Neural cell (in vitro differentiated cells): ENCODE data around the gene SLC25A24. TPM values are rescaled to one million over a fixed set of nuclear protein-coding genes. Genes with fewer than 3 reads are reported as not detected.
"Not testable (repeated sequence)": the region's sequence is repeated elsewhere in the genome, so short reads cannot be mapped to it uniquely, and the experiment has no call there.

Source experiments
- H2AFZ ChIP-seq: fragments of 200-600, 300-800 bp; sonication (generic), shearing (Covaris generic); 2 replicates; pipeline ENCODE4 v1.6.0; 2014; ENCODE audit warnings: low read depth, mild to moderate bottlenecking, antibody characterized with exemption, low read length, moderate library complexity
- H3F3A ChIP-seq: fragments of 200-600 bp; shearing (Covaris generic); 2 replicates; pipeline ENCODE4 v1.6.1; 2016; ENCODE audit warnings: mild to moderate bottlenecking, moderate library complexity, mixed read lengths, antibody characterized with exemption, low read length; ENCODE audit not compliant: insufficient read depth, poor library complexity, severe bottlenecking
- H3K27ac ChIP-seq: fragments of 200-600, 300-800 bp; sonication (generic), shearing (Covaris generic); 2 replicates; pipeline ENCODE4 v1.5.1; 2014; ENCODE audit warnings: mild to moderate bottlenecking, low read length, moderate library complexity
- H3K27me3 ChIP-seq: fragments of 300-800, 200-600 bp; sonication (generic), shearing (Covaris generic); 2 replicates; pipeline ENCODE4 v1.6.0; 2014; ENCODE audit warnings: mild to moderate bottlenecking, low read depth, low read length, moderate library complexity; ENCODE audit not compliant: insufficient read depth
- H3K36me3 ChIP-seq: fragments of 300-800, 200-600 bp; sonication (generic), shearing (Covaris generic); 2 replicates; pipeline ENCODE4 v1.5.1; 2014; ENCODE audit warnings: mild to moderate bottlenecking, antibody characterized with exemption, low read length, moderate library complexity; ENCODE audit not compliant: insufficient read depth
- H3K4me2 ChIP-seq: fragments of 300-800, 200-600 bp; sonication (generic), shearing (Covaris generic); 2 replicates; pipeline ENCODE4 v1.6.0; 2014; ENCODE audit warnings: mild to moderate bottlenecking, low read length
- H3K4me3 ChIP-seq: fragments of 300-800, 200-600 bp; sonication (generic), shearing (Covaris generic); 2 replicates; pipeline ENCODE4 v1.5.1; 2014; ENCODE audit warnings: mild to moderate bottlenecking, low read length, moderate library complexity
- H3K79me2 ChIP-seq: fragments of 200-600 bp; shearing (Covaris generic); replicated peaks from 2 replicates; pipeline ENCODE4 v1.6.0; 2014; ENCODE audit warnings: mild to moderate bottlenecking, low read length, moderate library complexity; ENCODE audit not compliant: insufficient read depth
- H3K9ac ChIP-seq: fragments of 300-800, 200-600 bp; sonication (generic), shearing (Covaris generic); 2 replicates; pipeline ENCODE4 v1.6.1; 2016; ENCODE audit warnings: mild to moderate bottlenecking, low read length, mixed read lengths
- H3K9me2 ChIP-seq: fragments of 200-600 bp; shearing (Covaris generic); 2 replicates; pipeline ENCODE4 v1.6.1; 2016; ENCODE audit warnings: mild to moderate bottlenecking, low read length, mixed read lengths; ENCODE audit not compliant: insufficient read depth
- H3K9me3 ChIP-seq: fragments of 200-600, 300-800 bp; sonication (generic), shearing (Covaris generic); 2 replicates; pipeline ENCODE4 v1.6.1; 2016; ENCODE audit warnings: mild to moderate bottlenecking, mixed run types, low read length, moderate library complexity, mixed read lengths
- H4K20me1 ChIP-seq: fragments of 200-600 bp; shearing (Covaris generic); 2 replicates; pipeline ENCODE4 v1.6.1; 2016; ENCODE audit warnings: mild to moderate bottlenecking, mixed run types; ENCODE audit not compliant: insufficient read depth
- CTCF ChIP-seq: fragments of 450-650 bp; IDR thresholded peaks from 2 replicates; pipeline ENCODE4 v1.5.1; 2014; ENCODE audit warnings: antibody characterized with exemption, mild to moderate bottlenecking, moderate library complexity; ENCODE audit not compliant: poor library complexity, severe bottlenecking
- EP300 ChIP-seq: fragments of 450-650 bp; conservative IDR thresholded peaks from 2 replicates; pipeline ENCODE4 v1.6.1; 2014; ENCODE audit warnings: antibody characterized with exemption, mild to moderate bottlenecking, moderate library complexity; ENCODE audit not compliant: poor library complexity, severe bottlenecking
- EZH2 ChIP-seq: fragments of 200-600, 300-800 bp; shearing (Covaris generic), sonication (generic); IDR thresholded peaks from 2 replicates; pipeline ENCODE4 v1.6.1; 2014; ENCODE audit warnings: antibody characterized with exemption, low read length, borderline replicate concordance, mild to moderate bottlenecking; ENCODE audit not compliant: insufficient read depth, poor library complexity, severe bottlenecking
- MXI1 ChIP-seq: fragments of 450-650 bp; conservative IDR thresholded peaks from 2 replicates; pipeline ENCODE4 v1.6.1; 2014; ENCODE audit warnings: antibody characterized with exemption, mild to moderate bottlenecking; ENCODE audit not compliant: poor library complexity, severe bottlenecking
- POLR2AphosphoS5 ChIP-seq: IDR thresholded peaks from 2 replicates; pipeline ENCODE4 v1.6.1; 2012
- RAD21 ChIP-seq: fragments of 450-650 bp; conservative IDR thresholded peaks from 2 replicates; pipeline ENCODE4 v1.6.1; 2014; ENCODE audit warnings: antibody characterized with exemption, mild to moderate bottlenecking, moderate library complexity
- REST ChIP-seq: IDR thresholded peaks from 2 replicates; pipeline ENCODE4 v1.6.1; 2012; ENCODE audit warnings: borderline replicate concordance
- SMC3 ChIP-seq: fragments of 450-650 bp; conservative IDR thresholded peaks from 2 replicates; pipeline ENCODE4 v1.6.1; 2014; ENCODE audit warnings: antibody characterized with exemption, mild to moderate bottlenecking, moderate library complexity; ENCODE audit not compliant: poor library complexity
- TAF1 ChIP-seq: IDR thresholded peaks from 2 replicates; pipeline ENCODE4 v1.6.1; 2012; ENCODE audit warnings: low read depth
- polyA plus RNA-seq: library from polyadenylated mRNA; depleted of rRNA; stranded (reverse); fragments of >200 nt; gene quantifications from 2 replicates; pipeline ENCODE4 v1.2.3, GENCODE V29; 2014

SLC25A24 gene
- polyA plus RNA-seq, 1 donor from 2014 or later = 25.5 TPM

GRCh38 chr1:108151548-108151947 is 48.6 kb downstream of the SLC25A24 start:
- H3K27ac ChIP-seq = no peak overlapping the region
- H3K79me2 ChIP-seq = no peaks in the 10 kb centered on the region
- no peak overlapping the region for H3K4me2 ChIP-seq
- no peaks in the 10 kb centered on the region for H4K20me1 ChIP-seq
- H3K9ac ChIP-seq = no peak overlapping the region
- H3K4me3 ChIP-seq = no peak overlapping the region
- no peaks in the 10 kb centered on the region for H3F3A ChIP-seq
- H3K27me3 ChIP-seq = no peaks in the 10 kb centered on the region
- TF ChIP-seq TAF1 = no peak
- TF ChIP-seq EZH2 = no peak
- no peak for TF ChIP-seq POLR2AphosphoS5
- no peak for TF ChIP-seq REST
- TF ChIP-seq MXI1 = no peak
- TF ChIP-seq RAD21 = no peak
- TF ChIP-seq SMC3 = no peak
- no peak for TF ChIP-seq CTCF
- TF ChIP-seq EP300 = no peak
- H3K9me2 ChIP-seq = no peaks in the 10 kb centered on the region
- H3K36me3 ChIP-seq = peaks cover 19% of the 10 kb centered on the region
- H3K9me3 ChIP-seq = no peaks in the 10 kb centered on the region
- no peak overlapping the region for H2AFZ ChIP-seq

- Histone ChIP-seq H3F3A (no peaks in the 10 kb centered on the region), H2AFZ (no peak overlapping the region), H3K9ac (no peak overlapping the region), H3K27me3 (no peaks in the 10 kb centered on the region), H3K9me3 (no peaks in the 10 kb centered on the region), H3K27ac (no peak overlapping the region), H3K79me2 (no peaks in the 10 kb centered on the region), H3K4me2 (no peak overlapping the region), H3K9me2 (no peaks in the 10 kb centered on the region), H3K4me3 (no peak overlapping the region), H4K20me1 (no peaks in the 10 kb centered on the region), H3K36me3 (peaks cover 19% of the 10 kb centered on the region)
- TF ChIP-seq MXI1 (no peak), TAF1 (no peak), SMC3 (no peak), EZH2 (no peak), RAD21 (no peak), REST (no peak), CTCF (no peak), EP300 (no peak), POLR2AphosphoS5 (no peak)
These were observed 50.2 kb downstream of the SLC25A24 start for GRCh38 chr1:108149796-108150467.

- not testable (repeated sequence) for H3K4me2 ChIP-seq, H3K9me3 ChIP-seq, H3K27me3 ChIP-seq, H2AFZ ChIP-seq, H3K4me3 ChIP-seq, H3K79me2 ChIP-seq, H4K20me1 ChIP-seq, H3K9ac ChIP-seq, H3F3A ChIP-seq, H3K27ac ChIP-seq, H3K9me2 ChIP-seq, H3K36me3 ChIP-seq
These were observed 55.6 kb downstream of the SLC25A24 start for GRCh38 chr1:108144569-108144968.
